HFF-Myc (cell line): ENCODE measurements around the gene THNSL1.

Experiments
- DNase-seq: peaks from one replicate; pipeline ENCODE4 v3.0.0-alpha.2; 2011; ENCODE audit warnings: low read depth; ENCODE audit errors: extremely low read depth
- H3K4me3 ChIP-seq: replicated peaks from 2 replicates; pipeline ENCODE4 v1.5.1; 2011; ENCODE audit warnings: low read depth, mild to moderate bottlenecking, control low read depth, low read length
- TF ChIP-seq, protein P1 (sequence below): IDR thresholded peaks from 2 replicates; pipeline ENCODE4 v1.5.1; 2012; ENCODE audit warnings: mild to moderate bottlenecking, low read depth, low read length, control low read depth; ENCODE audit errors: missing control alignments

The THNSL1 gene

GRCh38 chr10:24973163-24973562 is 43.2 kb upstream of the THNSL1 start:
- TF ChIP-seq, protein P1, sequence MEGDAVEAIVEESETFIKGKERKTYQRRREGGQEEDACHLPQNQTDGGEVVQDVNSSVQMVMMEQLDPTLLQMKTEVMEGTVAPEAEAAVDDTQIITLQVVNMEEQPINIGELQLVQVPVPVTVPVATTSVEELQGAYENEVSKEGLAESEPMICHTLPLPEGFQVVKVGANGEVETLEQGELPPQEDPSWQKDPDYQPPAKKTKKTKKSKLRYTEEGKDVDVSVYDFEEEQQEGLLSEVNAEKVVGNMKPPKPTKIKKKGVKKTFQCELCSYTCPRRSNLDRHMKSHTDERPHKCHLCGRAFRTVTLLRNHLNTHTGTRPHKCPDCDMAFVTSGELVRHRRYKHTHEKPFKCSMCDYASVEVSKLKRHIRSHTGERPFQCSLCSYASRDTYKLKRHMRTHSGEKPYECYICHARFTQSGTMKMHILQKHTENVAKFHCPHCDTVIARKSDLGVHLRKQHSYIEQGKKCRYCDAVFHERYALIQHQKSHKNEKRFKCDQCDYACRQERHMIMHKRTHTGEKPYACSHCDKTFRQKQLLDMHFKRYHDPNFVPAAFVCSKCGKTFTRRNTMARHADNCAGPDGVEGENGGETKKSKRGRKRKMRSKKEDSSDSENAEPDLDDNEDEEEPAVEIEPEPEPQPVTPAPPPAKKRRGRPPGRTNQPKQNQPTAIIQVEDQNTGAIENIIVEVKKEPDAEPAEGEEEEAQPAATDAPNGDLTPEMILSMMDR, result no peak
- no peak overlapping the region for H3K4me3 ChIP-seq
- DNase-seq, result no peak

GRCh38 chr10:24974976-24975375 is 41.4 kb upstream of the THNSL1 start:
- no peak overlapping the region for H3K4me3 ChIP-seq
- DNase-seq, result no peak
- TF ChIP-seq, protein P1, result no peak

- TF ChIP-seq, protein P1, result no peak
Measured at GRCh38 chr10:24979685-24980084, 36.7 kb upstream of the THNSL1 start.

GRCh38 chr10:24981161-24981710 is 35.2 kb upstream of the THNSL1 start:
- TF ChIP-seq, protein P1, result no peak
- DNase-seq, result no peak
- no peak overlapping the region for H3K4me3 ChIP-seq

More at GRCh38 chr10:24979685-24980084, 36.7 kb upstream of the THNSL1 start:
- DNase-seq, result no peak
- no peak overlapping the region for H3K4me3 ChIP-seq

GRCh38 chr10:24982319-24983112 is 33.9 kb upstream of the THNSL1 start:
- no peak for DNase-seq
- TF ChIP-seq, protein P1, result no peak
- no peak overlapping the region for H3K4me3 ChIP-seq

DNA sequence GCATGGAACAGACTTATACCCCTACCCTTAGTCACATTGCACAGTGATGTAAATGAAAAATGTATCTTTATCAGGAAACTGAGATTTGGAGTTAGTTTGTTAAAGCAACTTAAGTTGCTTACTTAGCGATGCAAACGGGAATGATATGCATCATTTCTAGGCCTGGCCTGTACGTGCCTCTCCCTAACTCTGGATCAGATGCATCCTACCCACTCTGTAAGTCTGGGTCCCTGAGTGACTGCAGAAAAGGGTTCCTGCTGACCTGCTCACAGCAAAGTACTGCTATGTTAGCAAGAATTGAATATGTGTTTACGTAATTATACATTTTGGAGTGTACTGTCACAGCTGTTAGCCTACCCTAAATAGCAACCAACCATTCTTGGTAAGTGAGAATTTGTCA is 33.3 kb upstream of the THNSL1 start:
- no peak for DNase-seq
- no peak overlapping the region for H3K4me3 ChIP-seq
- TF ChIP-seq, protein P1, result no peak
